ENCODE measurements around the gene SLC17A4.

SLC17A4 gene

GRCh38 chr6:25829375-25829774 is 74.8 kb downstream of the SLC17A4 start:
- FAIRE-seq, result no peak

GRCh38 chr6:25830458-25830857 is 75.9 kb downstream of the SLC17A4 start:
- FAIRE-seq, result no peak
